ENCODE data around the gene MARCOL. TPM values are rescaled to one million over a fixed set of nuclear protein-coding genes. Genes with fewer than 3 reads are reported as not detected.

MARCOL gene
- total RNA-seq, 1 donor from 2014 or later, result not detected

DNA sequence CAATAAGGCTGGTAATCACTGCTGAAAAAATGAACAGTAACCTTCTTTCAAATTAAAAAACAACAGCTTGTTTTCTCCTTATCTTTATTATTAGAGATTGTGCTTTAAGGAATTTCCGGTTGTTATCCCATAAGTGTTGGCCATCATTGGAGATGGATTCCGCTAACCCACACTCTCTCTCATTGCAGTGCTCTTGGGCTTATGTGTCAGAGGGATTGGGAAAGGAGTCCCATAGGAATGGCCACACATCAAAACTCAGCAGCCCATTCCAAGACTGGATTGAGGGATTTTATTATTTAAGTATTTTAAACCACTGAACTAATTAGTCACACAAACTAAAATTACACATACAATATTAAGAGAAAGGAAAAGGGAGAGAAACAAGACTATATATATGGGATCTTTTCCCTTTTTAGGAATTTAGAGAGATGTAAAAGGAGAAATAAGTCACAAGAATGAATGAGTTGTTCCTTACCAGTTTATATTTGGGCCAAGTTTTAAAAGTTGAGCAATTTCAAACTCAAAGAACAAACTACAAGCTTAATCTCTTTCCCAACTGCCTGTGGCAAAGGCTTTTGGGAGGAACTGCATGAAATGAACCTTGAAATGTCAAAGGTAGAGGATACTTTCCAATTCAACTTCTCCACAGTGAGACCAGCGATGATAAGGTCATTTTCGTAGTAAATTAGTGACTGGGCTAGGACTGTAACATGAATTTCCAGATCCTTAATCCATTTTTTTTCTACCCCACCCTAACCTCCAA is 33.1 kb upstream of the MARCOL start:
- H3K4me1 Mint-ChIP-seq, result no peaks in the 10 kb centered on the region
- no peak for DNase-seq (ENCODE audit: low read depth, low spot score)
- H3K9me3 Mint-ChIP-seq, result no peaks in the 10 kb centered on the region
- no peak overlapping the region for H3K4me3 Mint-ChIP-seq
- no peaks in the 10 kb centered on the region for H3K36me3 Mint-ChIP-seq (ENCODE audit: low read depth)
- no peaks in the 10 kb centered on the region for H3K27me3 Mint-ChIP-seq (ENCODE audit: low read depth)
- TF ChIP-seq CTCF (conservative IDR thresholded peaks at IDR 0.05), result no peak
- H3K27ac Mint-ChIP-seq (ENCODE audit: unreplicated experiment), result no peak overlapping the region

DNA sequence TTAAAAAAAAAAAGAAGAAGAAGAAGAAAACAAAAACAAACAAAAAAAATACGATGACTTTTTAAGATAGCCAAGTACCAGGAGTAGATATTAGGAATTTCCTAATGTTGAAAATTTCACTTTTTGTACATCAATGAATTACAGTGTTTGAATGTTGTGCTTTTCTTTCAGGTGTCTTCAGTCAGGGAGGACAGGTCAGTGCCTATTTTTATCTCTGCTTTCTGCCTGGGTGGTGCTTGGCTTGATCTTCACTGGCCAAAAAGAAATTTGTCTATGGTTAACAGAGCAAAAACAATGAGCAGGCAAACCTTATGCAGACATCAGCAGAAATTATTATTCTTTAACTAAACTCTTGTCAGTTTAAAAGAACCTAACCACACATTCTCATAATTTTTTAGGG is 32.5 kb upstream of the MARCOL start:
- Mint-ChIP-seq H3K27me3 (ENCODE audit: low read depth) (no peaks in the 10 kb centered on the region), H3K4me1 (no peaks in the 10 kb centered on the region), H3K36me3 (ENCODE audit: low read depth) (no peaks in the 10 kb centered on the region), H3K27ac (ENCODE audit: unreplicated experiment) (no peak overlapping the region), H3K4me3 (no peak overlapping the region), H3K9me3 (no peaks in the 10 kb centered on the region)
- no peak for TF ChIP-seq CTCF (conservative IDR thresholded peaks at IDR 0.05)
- DNase-seq (ENCODE audit: low read depth, low spot score), result no peak

- TF ChIP-seq CTCF (conservative IDR thresholded peaks at IDR 0.05), result no peak
- H3K27ac Mint-ChIP-seq (ENCODE audit: unreplicated experiment), result no peak overlapping the region
Measured at GRCh38 chr5:148206620-148207019, 31.7 kb upstream of the MARCOL start.

GRCh38 chr5:148208226-148208625 is 30.1 kb upstream of the MARCOL start:
- no peak for DNase-seq (ENCODE audit: low read depth, low spot score)
- Mint-ChIP-seq H3K27me3 (ENCODE audit: low read depth) (no peaks in the 10 kb centered on the region), H3K4me3 (no peak overlapping the region), H3K27ac (ENCODE audit: unreplicated experiment) (no peak overlapping the region), H3K36me3 (ENCODE audit: low read depth) (no peaks in the 10 kb centered on the region), H3K9me3 (no peaks in the 10 kb centered on the region), H3K4me1 (no peaks in the 10 kb centered on the region)
- TF ChIP-seq CTCF (conservative IDR thresholded peaks at IDR 0.05), result no peak

More at GRCh38 chr5:148206620-148207019, 31.7 kb upstream of the MARCOL start:
- no peaks in the 10 kb centered on the region for H3K4me1 Mint-ChIP-seq
- no peaks in the 10 kb centered on the region for H3K9me3 Mint-ChIP-seq
- no peaks in the 10 kb centered on the region for H3K27me3 Mint-ChIP-seq (ENCODE audit: low read depth)
- H3K36me3 Mint-ChIP-seq (ENCODE audit: low read depth), result no peaks in the 10 kb centered on the region
- no peak for DNase-seq (ENCODE audit: low read depth, low spot score)
- H3K4me3 Mint-ChIP-seq, result no peak overlapping the region

DNA sequence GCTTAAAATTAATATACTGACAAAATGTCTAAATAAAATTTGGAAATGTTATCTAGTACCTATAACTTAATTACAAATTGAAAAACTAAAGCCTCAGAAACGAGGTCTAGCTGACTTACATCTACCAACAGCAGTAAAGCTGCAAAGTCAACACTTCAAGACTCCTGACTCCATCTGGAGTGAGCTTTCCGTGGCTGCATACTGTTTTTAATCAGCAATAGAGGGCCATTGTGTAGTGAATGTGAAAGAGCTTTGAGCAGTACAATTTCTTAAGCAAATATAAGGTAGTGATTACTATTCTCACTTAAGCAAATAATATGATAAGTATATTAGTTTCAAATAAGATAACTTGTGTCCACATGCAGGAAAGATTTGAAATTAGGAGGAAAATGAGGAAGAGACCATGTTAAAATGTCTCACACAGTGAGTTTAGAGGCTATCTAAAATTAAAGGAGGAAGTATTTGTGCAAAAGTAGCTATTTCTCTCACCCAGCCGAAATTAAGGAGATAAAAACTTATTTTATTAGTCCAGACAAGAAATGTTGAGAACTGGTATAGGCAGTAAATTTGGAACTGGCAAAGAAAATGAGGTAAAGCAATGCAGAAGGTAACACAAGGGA is 29.1 kb upstream of the MARCOL start:
- Mint-ChIP-seq H3K4me3 (no peak overlapping the region), H3K4me1 (no peaks in the 10 kb centered on the region), H3K36me3 (ENCODE audit: low read depth) (no peaks in the 10 kb centered on the region), H3K9me3 (no peaks in the 10 kb centered on the region), H3K27ac (ENCODE audit: unreplicated experiment) (no peak overlapping the region), H3K27me3 (ENCODE audit: low read depth) (no peaks in the 10 kb centered on the region)
- no peak for DNase-seq (ENCODE audit: low read depth, low spot score)
- TF ChIP-seq CTCF (conservative IDR thresholded peaks at IDR 0.05), result no peak

All from neural crest cell (in vitro differentiated cells).